ENCODE measurements around the gene FPGS.
"Not testable (repeated sequence)": the region's sequence is repeated elsewhere in the genome, so short reads cannot be mapped to it uniquely, and the experiment has no call there.

The FPGS gene

DNA sequence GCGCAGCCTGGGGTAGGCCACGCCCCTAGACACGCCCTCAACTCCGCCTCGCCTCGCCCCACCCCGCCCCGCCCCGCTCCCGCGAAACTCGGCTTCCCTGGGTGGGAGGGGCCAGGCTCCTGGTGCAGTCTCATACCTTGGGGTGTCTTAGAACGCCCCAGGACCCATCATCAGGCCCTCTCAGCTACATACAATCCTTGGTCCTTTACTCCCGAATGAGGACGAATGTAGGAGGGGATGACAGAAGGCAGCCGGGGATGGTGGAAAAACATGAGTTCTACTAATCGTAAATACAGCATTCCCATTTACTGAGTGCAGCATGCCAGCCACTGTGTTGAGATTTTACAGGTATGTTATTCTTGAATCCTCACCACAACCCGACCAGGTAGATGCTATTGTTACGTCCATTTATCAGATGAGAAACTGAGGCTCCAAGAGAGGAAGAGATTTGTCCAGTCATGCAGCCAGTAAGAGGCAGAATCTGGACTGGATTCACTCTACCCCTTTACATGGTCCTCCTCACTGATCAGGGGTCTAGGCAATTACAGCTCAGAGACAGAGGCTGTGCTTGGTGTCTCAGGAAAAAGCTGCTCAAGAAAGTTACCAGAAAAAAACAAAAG lies 31.0 kb upstream of the FPGS start:
- no peak for DNase-seq (ENCODE audit: low read depth)

DNA sequence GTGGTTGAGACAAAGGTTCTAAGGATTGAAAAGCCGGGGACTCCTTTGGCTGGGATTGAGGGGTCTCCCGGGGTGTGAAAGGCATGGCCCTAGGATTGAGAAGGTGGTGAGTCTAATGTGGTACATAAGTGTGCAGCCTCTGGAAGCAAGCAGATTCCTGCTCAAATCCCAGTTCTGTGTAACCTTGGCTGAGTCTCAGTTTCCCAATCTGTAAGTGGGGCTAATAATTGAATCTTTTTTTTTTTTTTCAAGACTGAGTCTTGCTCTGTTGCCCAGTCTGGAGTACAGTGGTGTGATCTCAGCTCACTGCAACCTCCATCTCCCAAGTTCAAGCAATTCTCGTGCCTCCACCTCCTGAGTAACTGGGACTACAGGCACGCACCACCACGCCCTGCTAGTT lies 30.1 kb upstream of the FPGS start:
- no peak for DNase-seq (ENCODE audit: low read depth)

DNA sequence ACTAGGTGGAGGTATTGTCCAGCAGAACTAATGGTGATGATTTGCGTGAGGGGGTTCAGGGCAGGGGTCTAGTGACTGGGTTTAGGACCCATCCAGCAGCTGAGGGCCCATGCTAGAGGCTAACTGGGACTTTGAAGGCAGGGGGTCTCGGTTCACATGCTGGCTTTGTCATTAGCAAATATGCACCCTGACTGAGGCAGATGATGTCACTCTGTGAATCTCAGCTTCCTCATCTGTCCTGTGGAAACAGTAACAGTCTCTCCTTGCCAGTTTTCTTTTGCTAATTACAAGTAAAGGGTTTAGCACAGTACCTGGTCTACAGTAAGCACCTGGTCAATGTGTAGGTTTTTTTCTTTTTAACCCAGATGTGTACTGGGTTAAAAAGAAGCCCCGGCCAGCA lies 29.4 kb upstream of the FPGS start:
- no peak for DNase-seq (ENCODE audit: low read depth)

DNA sequence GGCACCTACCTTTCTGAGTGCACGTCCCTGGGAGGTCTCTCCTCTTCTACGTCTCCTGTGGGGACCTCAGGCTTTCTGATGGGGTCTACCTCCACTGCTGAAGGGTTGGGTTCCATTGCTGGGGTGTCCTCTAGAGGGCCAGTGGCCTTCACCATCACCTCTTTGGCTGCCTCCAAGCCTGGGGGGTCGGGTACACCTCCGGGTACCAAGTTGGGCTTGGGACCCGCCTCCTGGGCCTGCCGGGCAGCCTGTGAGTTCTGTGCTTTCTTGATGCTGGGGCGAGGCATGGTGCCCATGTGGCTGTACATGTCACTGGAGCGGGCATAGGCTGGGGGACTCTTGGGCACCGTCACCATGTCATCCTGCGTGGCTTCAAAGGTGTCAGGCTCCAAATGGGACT lies 28.7 kb upstream of the FPGS start:
- DNase-seq (ENCODE audit: low read depth) = no peak

DNA sequence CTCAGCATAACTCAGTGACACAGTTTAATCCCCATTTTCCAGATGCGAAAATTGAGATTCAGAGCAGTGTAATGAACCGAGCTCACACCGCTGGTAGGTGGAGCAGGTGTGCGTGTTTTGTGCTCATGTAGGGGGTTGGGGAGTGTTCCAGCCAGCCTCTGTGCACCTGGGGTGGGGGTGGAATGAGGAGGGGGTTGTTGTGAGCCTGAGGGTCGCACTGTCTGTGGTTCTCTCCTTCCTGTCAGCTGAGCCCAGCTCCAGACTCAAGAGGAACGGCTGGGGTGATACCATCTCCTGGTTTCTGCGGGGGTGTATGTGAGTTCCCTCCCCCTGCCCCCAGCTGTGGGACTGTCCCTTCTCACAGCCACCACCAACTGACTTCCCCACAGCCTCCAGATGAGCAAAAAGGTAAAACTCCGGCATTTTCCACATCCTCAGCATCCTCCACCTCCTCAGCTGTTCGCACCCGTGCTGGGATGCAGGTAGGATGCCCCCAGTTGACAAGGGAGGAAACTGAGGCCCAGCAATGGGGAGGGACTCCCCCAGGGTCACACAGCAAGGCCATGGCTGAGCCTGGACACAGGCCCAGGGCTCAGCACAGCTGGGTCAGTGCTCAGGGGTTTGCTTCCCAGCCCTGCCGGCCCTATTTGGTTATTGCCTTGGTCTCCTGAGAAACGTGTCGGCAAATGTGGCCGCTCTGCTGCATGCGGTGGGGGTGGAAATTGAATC lies 26.3 kb upstream of the FPGS start:
- DNase-seq (ENCODE audit: low read depth) = no peak

DNA sequence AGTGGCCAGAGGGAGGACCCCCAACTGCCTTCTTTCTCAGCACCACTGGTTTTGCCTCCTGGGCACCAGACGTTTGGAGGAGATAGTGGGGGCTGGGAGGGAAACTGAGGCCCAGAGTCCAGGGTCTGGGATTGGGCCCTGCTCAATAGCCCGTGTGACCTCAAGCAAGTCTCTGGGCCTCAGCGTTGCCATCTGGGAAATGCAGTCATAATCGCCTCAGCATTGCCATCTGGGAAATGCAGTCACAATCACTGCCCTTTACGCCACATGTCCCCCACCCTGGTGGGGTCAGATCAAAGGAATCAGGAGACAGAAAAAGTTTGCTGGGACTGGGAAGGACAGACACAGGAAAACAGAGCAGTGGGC lies 25.8 kb upstream of the FPGS start:
- DNase-seq (ENCODE audit: low read depth) = no peak

DNA sequence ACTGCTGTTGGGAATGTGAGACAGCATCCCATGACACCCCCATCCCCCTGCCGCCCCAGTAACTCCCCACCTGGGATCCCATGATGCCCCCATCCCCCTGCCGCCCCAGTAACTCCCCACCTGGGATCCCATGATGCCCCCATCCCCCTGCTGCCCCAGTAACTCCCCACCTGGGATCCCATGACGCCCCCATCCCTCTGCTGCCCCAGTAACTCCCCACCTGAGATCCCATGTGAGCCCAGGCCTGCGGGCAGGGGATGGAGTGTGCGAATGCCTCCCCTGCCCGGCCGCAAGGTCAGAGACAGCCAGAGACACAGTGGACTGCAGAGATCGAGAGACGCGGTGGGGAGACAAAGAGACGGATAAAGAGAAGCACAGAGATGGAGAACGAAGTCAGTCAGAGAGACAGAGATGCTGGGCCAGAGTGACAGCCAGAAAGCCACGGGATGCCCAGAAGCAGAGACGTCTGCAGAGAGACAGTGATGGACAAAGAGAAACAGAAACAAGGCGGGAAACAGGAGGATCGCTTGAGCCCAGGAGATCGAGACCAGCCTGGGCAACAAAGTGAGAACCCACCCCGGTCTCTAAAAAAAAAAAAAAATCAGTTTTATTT lies 25.2 kb upstream of the FPGS start:
- DNase-seq (ENCODE audit: low read depth) = no peak

DNA sequence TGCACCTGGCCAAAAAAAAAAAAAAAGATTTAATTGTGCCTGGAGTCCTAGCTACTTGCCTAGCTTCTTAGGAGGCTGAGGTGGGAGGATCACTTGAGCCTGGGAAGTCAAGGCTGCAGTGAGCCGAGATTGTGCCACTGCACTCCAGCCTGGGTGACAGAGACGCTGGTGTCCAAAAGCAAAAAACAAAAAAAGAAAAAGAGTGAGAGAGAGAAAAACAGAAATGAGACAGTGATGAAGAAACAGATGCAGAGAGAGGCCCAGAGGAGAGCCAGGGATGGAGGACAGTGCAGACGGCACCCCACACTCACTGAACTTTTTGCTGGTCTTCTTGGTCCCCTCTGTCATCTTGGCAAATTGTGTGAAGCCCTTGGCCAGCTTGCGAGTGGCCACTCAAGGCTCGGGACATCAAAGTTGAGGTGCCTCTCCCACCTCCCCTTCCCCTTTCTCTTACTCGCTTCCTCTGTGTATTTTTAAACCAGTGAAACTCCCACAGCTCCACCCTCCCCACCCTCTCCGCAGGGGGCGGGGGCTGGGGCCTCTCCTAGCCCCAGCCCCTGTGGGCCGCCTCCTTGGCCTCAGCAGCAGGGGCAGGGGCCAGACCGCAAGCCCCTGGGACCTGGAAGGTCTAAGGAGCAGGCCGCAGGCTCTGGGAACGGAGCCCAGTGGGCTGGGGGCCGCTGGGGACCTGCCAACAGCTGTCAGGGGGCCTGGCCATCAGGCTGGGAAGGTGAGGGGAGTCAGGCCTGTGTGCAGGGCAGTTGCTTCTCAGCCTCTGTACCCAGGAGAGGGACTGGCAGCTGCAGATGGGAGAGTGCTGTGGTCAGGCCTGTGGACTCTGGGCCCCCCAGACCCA lies 24.2 kb upstream of the FPGS start, which contains the start of gene SH2D3C:
Gene SH2D3C, minus strand, starts transcription at position 387 of the 856 bp plus-strand sequence. Its CDS starts 39 bp downstream, at position 348.
- no peak for DNase-seq (ENCODE audit: low read depth)

DNA sequence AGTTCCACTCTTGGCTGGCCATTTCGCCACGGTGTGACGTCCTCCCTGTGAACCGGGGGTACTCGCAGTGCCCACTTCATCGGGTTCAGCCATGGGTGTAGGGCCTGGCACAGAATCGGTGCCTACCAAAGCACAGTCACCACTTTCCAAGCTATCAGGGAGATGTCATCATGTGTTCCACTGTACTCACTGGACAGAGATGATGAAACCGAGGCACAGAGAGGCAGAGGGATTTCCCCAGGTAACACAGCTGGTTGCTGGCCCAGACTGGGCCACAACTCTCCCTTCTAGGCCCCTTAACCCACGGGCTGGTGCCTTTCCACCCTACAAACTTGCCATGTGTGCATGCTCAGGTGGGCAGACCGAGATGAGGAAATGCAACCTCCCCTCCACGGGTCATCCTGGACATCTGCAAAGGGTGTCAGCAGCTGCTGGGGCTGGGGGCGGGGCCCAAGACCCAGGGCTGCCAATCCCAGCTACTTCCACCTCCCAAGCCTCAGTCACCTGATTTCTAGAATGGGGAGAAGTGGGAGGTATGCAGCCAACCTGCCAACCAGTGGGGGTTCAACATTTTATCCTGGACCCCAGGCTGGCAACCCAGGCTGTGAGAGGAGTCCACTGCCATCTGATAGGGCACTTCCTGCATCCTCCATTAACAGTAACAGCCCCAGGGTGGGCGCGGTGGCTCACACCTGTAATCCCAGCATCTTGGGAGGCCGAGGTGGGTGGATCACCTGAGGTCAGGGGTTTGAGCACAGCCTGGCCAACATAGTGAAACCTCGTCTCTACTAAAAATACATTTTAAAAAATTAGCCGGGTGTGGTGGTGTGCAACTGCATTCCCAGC lies 23.3 kb upstream of the FPGS start:
- no peak for DNase-seq (ENCODE audit: low read depth)

DNA sequence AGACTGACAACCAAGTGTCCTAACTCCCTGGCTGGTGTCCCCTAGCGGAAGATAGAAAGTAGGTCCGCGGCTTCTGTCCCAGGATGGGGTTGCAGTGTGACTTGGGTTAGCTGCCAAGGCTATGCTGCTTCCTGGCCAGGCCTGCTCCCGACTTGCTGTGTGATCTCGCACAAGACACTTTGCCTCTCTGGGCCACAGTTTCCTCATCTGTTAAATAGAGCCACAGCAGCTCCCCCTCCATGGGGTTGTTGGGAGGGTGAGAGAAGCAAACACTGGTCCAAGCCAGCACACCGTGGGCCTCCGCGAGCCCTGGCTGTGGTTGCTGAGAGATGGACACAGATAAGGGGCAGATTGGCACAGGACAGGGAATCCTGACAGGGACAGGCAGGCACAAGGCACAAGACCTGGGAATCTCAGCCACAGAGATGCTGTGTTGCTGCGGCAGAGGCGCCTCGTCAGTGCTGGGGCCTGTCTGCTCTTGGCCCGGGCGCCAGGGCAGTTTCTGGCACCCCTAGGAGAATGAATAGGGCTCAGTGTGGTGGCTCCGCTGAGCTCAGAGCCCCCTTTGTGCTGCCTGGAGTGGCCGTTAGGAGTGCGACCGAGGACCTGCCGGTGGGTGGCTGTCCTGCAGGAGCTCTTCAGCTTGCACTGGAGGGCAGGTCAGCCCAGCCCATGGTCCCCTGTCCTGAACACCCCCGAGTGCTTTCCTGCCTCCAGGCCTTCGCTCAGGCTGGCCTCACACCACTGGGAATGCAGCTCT lies 22.4 kb upstream of the FPGS start:
- DNase-seq (ENCODE audit: low read depth) = no peak

DNA sequence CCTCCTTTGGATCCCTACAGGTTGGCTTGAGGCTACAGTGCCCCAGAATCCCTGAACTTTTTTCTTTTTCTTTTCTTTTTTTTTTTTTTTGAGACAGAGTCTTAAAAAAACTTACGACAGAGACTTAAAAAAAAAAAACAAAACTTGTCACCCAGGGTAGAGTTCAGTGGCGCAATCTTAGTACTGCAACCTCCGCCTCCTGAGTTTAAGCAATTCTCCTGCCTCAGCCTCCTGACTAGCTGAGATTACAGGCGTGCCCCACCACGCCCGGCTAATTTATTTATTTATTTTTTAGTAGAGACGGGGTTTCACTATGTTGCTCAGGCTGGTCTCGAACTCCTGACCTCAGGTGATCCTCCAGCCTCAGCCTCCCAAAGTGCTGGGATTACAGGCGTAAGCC lies 21.8 kb upstream of the FPGS start:
- DNase-seq (ENCODE audit: low read depth) = not testable (repeated sequence)

DNA sequence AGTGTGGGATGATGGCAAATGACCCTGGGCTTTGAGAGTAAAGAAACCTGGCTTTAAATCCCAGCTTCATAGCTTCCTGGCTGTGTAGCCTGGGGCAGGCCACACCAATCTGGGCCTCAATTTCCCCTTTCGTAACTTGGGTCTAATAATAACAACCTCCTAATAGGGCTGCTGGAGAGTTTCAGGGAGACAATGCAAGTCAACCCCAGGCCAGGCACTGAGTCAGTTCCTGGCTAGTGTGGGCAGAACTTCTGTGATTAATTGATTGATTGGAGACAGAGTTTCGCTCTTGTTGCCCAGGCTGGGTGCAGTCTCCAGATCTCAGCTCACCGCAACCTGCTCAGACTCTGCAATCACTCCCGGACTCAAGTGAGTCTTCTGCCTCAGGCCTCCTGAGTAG lies 20.9 kb upstream of the FPGS start:
- no peak for DNase-seq (ENCODE audit: low read depth)

DNA sequence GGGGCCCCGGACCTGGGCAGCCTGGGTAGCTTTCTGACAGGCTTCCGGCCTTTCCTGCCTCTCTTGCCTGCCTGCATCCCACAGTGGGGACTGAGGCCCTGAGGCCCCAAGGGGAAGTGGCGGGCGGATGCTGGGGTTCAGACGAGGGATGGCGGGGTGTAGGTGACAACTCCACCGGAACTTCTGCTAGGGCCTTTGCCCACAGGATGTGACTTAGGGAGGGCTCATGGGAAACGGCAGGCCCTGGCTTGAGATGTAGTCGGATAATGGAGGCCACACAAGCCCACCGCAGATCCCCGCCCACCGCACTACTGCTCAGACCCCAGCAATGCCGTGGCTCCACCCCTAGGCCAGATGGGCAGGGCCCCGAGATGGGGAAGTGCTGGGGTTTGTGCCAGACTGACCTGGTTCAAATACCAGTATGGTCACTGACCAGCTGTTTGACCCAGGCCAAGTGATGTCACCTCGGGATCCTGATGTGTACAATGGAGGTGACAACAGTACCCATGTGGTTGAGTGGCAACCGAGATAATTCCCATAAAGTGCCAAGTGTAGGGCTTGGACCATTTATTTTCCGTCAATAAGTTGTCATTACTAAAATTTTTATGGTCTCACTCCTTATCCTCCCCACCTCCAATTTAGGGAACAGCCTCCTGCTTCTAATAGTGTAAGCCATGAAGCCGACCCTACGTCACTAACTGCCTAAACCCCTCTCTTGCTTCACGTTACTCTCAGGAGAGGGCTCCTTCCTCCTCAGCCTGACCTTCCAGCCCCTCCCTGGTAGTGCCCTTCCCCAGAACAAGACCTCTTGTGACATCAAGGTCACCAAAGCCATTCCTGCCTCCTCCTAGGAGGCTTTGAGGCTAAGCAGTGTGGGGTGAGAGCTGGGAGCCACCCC lies 19.3 kb upstream of the FPGS start:
- no peak for DNase-seq (ENCODE audit: low read depth)

DNA sequence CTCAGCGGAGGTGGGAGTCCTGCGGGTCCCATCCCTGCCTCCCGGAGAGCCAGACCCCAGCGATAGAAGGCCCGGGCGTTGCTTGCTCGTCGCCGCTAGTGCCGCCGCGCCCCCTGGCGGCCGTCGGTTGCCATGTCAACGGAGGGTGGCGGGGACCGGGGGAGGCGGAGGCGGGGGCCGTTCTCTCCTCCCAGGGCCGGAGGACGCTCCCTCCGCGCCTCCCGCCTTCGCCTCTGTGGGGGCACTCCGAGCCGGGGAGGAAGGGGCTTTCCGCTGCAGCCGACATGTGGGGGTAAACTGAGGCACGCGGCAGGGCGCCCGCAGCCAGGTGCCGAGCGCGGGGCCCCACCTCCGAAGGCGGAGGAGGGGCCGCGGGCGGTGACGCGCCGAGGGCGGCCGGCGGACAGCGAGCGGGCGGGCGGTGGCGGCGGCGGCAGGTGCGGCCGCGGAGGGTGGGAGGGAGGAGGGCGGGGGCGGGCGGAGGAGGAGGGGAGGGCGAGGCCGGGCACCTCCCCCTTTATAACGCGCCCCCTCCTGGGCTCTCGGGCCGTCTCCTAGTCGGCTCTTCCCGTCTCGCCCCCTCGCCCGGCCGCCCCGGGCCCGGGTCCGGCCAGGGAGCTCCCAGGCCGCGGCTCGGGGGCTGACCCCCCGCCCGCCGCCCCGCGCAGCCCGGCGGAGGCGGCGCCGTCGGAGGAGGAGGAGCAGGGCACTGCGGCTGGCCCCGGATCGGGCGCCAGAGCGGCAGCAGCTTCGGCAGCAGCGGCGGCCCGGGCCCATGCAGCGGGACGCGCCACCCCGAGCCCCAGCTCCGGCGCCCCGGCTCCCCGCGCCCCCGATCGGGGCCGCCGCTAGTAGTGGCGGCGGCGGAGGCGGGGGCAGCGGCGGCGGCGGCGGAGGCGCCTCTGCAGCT lies 17.4 kb upstream of the FPGS start:
- DNase-seq (ENCODE audit: low read depth) = peak; percentile 78

DNA sequence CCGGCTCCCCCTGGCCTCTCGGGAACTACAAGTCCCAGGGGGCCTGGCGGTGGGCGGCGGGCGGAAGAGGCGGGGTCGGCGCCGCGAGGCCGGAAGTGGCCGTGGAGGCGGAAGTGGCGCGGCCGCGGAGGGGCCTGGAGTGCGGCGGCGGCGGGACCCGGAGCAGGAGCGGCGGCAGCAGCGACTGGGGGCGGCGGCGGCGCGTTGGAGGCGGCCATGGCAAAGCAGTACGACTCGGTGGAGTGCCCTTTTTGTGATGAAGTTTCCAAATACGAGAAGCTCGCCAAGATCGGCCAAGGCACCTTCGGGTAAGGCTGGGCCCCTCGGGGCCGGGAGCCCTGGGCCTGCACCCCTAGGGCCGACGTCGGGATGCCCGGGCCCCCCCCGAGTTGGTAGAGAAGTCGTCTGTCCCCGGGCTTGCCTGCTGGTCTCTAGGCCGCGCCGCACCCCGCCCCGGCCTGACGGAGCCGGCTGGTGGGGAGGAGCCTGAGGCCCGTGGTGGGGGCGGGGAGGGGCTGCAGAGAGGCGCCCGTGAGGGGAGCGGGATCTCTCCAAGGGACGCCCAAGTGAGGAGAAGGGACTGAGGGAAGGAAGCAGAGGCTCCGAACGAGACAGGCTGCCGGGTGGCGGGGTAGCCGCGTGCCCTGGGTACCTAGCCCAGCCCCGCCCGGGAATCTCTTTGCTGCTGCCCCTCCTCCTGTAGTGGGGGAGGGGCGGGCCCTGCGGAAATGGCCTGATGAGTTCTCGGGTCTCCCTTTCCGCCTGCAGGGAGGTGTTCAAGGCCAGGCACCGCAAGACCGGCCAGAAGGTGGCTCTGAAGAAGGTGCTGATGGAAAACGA lies 16.5 kb upstream of the FPGS start, which contains the start of gene CDK9:
Gene CDK9, plus strand, starts transcription at position 102 of the 840 bp plus-strand sequence. Its CDS starts 115 bp downstream, at position 217.
- DNase-seq (ENCODE audit: low read depth) = peak; percentile 88

DNA sequence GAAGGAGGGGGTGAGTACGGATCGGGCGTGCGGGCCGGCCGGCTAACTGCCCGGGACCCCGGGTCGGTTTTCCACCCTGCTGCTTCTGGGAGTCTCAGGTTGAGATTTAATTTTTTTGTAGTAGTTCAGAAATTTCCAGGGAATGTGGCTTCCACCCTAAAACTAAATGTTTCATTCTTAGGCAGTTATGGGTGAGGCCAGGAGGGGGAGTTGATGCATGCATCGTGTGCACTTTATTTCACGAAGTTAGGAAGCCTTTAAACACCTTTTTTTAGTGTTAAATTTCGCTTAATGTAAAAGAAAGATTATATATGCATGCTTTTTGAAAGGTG lies 15.9 kb upstream of the FPGS start:
- no peak for DNase-seq (ENCODE audit: low read depth)

DNA sequence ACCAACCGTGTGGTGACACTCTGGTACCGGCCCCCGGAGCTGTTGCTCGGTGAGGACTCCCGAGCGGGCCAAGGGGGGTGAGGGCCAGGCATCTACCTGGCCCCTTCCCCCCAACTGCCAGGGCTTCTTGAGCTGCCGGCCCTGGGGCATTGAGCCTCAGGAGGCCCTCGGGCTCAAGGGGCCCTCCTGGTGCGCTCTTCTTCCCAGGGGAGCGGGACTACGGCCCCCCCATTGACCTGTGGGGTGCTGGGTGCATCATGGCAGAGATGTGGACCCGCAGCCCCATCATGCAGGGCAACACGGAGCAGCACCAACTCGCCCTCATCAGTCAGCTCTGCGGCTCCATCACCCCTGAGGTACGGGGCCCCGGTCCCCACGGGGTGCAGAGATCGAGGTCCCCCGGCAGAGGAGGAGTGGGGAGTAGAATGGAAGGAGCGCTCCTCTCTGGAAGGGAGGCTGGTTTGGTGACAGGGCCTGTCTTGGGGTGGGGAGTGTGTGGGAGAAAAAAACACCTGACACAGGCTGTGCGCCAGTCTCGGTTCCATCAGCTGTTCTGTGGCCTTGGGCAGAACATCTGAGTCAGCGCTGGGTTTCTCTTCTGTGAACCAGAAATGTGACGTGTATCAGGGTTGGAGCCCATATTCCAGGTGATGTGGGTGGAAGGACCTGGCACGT lies 14.2 kb upstream of the FPGS start:
- DNase-seq (ENCODE audit: low read depth) = no peak

Measured in EH (cell line).